Right kidney (tissue), 1 donor: ENCODE results near the gene PLSCR3.

Experiments used
- DNase-seq: peaks from one replicate; pipeline ENCODE4 v3.0.0-alpha.2; 2016

Gene PLSCR3

DNA sequence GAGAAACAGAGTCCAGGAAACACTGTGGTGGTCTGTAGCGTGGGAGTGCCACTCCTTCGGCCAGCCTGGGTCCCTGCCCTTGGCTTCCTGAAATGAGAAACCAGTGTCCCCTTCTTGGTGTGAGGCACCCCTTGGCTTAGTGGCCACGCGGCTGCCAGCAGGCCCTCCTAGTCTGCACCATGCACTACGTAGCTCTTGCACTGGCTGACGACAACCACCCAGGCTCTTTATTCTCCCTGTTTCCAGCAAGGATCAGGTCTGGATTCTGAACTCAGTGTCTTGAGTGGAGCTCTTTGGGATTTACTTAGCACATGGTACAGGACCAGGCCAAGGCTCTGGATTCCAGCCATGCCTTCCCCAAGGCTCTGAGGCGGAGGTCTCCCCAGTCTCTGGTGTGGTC lies 33.2 kb upstream of the PLSCR3 start:
- DNase-seq = no peak

DNA sequence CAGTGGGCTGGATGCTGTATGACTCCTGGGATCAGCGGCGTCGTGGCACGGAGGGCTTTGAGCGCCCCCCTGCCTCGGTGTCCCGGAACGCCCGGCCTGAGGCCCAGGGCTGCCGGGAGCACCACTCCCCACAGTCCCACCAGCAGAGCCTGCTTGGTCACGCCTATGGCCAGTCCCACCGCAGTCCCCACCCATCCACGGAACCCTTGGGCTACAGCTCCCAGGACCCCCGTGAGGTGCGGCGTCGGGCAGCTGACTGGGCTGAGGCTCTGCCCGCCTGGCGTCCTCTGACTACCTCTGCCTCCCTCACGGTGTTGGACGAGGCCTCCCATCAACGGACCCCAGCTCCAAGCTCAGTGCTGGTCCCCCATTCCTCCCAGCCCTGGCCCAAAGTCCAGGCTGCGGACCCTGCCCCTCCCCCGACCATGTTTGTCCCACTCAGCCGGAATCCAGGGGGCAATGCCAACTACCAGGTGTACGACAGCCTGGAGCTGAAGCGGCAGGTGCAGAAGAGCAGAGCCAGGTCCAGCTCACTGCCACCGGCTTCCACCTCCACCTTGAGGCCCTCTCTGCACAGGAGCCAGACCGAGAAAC lies 32.7 kb upstream of the PLSCR3 start:
- DNase-seq = no peak

DNA sequence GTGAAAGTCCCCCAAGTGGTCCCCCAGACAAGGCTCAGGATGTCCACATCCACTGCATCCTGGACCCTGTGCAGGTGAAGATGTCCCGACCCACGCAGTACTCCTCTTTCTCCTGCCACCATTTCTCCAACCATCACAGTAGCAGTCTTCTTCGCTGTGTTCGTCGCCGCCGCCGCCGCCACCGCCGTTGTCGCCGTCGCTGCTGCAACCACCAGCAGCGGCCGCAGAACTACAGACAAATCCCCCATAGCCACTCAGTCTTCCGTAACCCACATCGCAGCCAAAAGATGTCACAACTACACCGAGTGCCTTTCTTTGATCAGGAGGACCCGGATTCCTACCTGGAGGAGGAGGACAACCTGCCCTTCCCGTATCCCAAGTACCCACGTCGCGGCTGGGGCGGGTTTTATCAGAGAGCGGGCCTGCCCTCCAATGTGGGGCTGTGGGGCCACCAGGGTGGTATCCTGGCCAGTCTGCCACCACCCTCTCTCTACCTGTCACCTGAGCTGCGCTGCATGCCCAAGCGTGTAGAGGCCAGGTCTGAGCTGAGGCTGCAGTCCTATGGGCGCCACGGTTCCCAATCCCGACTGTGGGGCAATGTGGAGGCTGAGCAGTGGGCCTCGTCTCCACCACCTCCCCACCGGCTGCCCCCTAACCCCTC lies 32.0 kb upstream of the PLSCR3 start:
- no peak for DNase-seq

DNA sequence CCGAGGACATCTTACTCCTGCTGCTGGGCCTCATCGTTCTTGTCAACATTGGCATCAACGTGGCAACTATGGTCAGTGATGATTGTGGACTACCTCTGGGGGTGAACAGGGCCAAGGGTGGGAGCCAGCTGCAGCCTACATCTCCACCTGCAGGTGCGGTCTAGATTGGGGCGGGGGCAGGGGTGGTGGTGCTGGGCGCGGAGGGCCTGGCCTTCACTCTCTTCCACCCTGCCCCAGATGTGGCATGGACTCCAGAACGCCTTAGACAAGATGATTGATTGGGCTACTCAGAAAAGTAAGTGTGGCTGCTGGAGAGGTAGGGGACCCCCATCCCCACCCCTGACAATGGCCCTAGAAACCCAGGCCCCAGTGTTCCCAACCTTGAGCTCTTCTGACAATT lies 31.4 kb upstream of the PLSCR3 start:
- DNase-seq = no peak

DNA sequence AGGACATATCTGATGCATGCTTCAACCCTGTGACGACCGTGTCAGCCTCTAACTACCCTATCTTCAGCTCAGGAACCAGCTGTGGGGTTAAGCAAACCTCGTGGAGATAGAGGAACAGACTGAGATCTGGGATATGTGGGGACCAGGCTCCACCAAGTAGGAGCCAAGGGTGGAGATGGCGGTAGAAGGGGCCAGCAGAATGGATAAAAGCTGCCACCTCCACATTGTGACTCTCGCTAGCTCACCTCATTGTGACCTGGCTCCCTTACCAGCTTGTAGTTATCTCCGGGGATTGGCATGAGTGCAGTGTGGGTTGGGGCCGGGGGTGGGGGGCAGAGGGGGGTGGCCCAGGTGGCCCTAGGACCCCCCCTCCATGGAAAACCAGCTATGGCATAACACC lies 31.0 kb upstream of the PLSCR3 start, which contains the start of gene SPEM2:
Gene SPEM2, plus strand, starts transcription at position 301 of the 400 bp plus-strand sequence. Its CDS starts 73 bp downstream, at position 374.
- no peak for DNase-seq

DNA sequence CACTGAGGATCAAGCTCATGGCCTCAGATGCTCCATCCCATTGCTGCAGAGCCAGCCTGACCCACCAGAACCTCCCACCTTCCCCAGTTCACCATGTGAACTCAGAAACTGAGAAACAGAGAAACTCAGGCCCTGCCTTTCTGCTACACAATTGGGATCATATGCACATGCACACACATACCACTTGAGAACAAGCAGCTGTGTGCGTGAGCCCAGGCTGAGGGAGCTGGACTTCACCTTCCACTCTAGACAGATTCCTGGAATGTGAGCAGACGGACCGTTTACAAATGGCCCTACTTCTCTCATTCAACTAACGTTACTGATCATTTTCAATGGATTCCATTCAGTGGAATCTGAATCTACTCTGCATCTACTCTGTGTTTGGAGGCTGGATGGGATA lies 29.4 kb upstream of the PLSCR3 start:
- no peak for DNase-seq

DNA sequence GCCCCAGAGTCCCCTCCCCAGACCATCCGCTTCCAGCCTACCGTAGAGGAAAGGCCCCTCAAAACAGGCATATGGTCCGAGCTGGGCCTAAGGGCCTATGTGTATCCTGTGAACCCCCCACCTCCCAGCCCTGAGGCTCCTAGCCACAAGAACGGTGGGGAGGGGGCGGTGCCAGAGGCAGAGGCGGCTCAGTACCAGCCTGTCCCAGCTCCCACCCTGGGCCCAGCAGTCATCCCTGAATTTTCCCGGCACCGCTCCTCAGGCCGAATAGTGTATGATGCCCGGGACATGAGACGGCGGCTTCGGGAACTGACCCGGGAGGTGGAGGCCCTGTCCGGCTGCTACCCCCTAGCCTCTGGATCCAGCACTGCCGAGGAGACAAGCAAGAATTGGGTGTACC lies 26.9 kb upstream of the PLSCR3 start:
- no peak for DNase-seq

DNA sequence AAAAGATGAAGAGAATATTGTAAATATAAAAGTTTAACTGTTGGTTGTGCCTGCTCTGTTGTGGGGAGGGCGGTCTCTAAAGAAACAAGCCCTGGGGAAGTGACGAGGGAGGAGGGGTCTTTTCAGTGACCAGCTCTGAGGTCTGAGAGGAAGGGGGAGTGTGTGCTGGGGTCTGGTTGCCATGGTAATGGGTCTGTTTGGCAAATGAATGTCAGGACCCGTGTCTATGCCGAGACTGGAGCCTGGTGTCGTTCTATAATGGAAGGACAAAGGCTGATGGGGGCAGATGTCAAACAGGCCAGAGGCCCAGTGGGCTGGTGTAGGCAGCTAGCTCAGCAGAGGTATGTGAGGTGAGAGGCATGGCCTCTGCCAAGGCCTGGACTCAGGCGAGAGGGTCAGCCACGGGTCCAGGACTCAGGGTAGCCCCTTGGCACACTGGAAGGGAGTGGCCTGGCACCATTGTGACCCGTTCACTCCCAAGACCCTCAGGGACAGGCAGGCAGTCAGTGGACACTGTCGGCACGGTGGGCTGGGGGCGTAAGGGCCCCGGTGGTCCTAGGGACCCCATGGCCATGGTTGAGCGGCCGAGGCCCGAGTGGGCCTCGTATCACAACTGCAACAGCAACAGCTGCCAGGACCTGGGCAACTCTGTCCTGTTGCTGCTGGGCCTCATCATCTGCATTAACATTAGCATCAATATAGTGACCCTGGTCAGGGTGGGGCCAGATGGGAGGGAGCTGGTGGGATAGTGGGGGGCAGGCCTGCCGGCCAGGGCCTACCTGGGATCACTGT lies 25.7 kb upstream of the PLSCR3 start, which contains the start of gene SPEM1:
Gene SPEM1, plus strand, starts transcription at position 506 of the 792 bp plus-strand sequence. Its CDS starts 61 bp downstream, at position 567.
- DNase-seq = no peak

DNA sequence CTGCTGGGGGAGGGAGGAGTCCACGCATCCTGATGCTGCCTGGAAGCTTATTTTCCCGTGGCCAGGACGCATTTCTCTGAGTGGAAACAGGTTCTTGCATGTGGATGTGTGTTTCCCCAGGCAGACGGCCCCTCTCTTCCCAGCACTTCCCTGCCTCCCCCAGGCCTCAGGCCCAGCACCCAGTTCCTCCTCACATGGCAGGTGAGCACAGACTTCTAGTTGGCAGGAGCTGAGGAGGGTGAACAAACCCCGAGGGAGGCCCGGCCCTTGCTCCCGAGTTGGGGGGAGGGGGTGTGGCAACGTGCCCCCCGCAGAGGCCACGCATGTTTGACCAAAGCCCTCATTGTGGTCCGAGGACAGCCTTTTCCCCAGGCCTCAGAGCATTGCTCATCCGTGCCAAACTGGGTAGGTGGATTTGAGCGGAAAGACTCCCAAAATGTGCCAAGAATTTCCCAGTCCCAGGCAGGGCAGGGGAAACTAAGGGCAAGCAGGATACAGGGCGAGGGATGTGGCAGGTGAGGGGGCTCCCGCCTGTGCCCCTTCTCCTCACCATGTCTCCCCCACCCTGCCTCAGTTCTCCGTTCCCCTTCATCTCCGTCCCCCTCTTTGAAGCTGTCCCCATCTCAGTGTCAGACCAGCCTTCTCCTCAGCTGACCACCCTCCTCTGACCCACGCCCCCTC lies 24.3 kb upstream of the PLSCR3 start:
- DNase-seq = no peak

DNA sequence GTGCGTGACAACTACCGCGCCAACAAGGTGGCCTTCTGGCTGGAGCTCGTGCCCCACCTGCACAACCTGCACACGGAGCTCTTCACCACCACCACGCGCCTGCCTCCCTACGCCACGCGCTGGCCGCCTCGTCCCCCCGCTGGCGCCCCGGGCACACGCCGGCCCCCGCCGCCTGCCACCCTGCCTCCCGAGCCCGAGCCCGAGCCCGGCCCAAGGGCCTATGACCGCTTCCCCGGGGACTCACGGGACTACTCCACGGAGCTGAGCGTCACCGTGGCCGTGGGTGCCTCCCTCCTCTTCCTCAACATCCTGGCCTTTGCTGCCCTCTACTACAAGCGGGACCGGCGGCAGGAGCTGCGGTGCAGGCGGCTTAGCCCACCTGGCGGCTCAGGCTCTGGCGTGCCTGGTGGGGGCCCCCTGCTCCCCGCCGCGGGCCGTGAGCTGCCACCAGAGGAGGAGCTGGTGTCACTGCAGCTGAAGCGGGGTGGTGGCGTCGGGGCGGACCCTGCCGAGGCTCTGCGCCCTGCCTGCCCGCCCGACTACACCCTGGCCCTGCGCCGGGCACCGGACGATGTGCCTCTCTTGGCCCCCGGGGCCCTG lies 22.8 kb upstream of the PLSCR3 start:
- no peak for DNase-seq

DNA sequence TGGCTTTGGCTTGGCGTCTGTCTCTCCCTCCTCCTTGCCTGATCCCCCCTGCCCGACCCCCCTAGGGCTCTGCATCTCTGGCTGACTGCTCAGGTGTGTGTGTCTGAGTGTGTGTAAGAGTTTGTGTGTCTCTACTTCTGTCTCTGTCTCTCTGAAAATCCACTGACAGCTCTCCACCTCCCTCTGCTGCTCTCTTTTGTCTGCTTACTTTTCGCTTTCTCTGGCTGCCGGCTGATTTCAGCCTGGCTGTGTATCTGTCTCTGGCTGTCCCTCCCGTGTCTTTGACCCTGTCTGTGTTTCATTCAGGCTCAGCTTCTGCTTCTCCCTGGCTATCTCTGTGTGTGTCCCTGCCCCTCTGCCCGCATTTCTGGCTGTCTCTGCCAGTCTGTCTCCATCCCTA lies 22.0 kb upstream of the PLSCR3 start:
- no peak for DNase-seq

DNA sequence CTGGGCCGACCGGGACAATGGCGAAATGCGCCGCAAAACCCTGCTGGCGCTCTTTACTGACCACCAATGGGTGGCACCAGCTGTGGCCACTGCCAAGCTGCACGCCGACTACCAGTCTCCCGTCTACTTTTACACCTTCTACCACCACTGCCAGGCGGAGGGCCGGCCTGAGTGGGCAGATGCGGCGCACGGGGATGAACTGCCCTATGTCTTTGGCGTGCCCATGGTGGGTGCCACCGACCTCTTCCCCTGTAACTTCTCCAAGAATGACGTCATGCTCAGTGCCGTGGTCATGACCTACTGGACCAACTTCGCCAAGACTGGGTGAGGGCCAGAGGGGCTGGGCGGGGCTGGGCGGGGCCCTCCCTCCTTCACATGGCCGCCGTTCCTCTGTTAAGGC lies 21.5 kb upstream of the PLSCR3 start:
- no peak for DNase-seq

DNA sequence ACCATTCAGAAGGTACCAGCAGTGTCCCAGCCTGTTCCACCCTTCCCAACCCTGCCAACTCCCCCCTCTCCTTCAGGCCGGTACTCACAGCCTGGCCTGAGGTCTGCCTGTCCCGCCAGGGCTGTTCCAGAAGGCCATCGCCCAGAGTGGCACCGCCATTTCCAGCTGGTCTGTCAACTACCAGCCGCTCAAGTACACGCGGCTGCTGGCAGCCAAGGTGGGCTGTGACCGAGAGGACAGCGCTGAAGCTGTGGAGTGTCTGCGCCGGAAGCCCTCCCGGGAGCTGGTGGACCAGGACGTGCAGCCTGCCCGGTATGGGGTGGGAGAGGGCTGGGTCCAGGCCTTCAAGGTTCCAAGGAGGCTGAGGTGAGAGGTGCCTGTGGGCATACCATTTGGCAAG lies 20.5 kb upstream of the PLSCR3 start:
- DNase-seq = no peak

DNA sequence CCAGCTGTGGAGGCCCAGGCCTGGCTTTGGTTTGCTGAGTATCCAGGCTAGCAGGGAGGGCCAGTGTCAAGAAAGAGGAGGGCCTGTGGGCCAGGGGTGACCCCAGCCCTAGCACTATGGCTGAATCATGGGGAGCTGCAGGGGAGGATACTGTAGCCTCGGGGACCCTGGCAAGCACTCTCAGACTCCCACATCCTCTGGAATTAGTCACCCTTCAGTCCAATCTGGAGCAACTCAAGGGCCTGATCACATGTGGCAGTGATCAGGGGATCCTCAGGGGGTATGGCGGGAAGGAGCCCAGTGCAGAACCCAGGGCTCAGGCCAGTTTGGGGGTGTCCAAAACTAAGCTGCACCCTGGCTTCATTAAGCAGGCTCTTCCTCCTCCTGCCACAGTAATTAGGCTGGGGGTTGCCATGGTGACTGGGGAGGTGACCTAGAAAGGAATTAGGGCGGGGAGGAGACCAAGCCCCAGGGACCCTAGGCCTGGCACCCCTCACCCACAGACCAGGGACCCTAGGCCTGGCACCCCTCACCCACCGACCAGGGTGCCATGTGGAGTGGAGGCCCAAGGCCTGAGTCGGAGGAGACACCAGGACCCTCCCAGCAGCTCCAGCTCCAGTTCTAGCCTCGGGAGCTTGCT lies 19.1 kb upstream of the PLSCR3 start:
- DNase-seq = no peak

DNA sequence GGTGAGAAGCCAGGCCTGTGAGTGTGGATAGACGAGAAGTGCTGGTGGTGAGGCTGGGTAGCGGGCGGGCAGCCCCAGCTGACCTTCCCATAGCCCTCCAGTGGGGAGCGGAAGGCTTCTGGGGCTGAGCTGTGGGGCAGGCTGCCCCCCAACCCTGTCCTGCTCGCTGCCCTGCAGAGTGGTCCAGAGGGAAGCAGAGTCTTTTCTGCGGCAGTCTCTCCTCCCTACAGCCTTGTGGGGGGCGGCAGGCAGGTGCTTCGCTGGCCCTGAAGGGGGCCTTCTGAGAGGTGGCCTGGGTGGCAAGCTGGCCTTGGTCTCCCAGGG lies 17.1 kb upstream of the PLSCR3 start:
- no peak for DNase-seq

DNA sequence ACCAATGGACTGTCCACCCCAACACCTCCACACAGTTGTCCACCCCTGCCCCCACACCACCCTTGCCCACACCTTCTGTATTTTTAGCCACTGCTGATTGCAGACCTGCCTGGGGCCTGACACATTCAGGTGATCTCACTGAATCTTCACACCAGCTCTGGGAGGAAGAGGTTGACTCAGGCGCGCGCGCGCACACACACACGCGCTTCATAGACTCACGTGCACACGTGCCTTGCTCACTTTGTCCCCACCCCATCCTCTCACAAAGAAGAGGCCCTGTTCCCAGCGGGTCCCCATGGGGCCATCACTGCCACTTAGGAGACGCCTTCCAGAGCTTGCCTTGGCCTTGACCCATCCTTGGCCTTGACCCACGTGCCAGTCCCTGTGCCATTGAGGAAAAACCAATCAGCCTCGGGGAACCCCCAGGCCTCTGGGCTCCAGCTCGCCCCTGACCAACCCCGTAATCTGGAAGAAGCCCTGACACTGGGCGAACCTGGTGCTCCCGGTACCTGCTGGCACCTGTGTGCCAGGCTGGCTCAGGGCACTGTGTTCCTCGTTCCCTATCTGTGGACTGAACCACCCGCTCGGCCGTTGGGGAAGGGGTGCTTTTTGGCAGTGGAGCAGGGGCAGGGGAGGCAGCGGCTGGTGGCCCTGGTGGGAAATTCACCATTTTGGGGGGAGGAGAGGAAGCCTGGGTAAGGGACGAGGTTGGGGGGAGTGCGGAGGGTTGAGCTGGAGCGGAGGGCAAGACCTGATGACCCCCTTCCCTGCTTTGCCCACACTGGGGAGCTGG lies 16.5 kb upstream of the PLSCR3 start:
- DNase-seq = no peak

DNA sequence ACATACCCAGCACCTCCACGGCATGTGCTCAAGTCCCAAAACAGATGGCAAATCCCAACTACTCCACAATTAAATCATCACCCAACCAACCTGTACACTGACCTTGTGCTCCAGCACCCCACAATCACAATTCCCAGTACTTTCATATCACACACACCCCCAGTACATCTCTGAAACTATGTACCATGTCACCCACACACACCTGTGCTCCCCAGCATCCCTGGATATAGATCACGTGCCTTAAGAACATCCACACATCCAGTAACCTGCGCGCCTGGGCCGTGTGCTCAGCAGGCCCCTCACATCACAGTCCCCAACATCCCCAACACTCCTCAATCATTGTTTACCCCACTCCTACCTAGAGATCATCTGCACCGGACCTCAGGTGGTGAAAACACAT lies 15.4 kb upstream of the PLSCR3 start:
- no peak for DNase-seq

DNA sequence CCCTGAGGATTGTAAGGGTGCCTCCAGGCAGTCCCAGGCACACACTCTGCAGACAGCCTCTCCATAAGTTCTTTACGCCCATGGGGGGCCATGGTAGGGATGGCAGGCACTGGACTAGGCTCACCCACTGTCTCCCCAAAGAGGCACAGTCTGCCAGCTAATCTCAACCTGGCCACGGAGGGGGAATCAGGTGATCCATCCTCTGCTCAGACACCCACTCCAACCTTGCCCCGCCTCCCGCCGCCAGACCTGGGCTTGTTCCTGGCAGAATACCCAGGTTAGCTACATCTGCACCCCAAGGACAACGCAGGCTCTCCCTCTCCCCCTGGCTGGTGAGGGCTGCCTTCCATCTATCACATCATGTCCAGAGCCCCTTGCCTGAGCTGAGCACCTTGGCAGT lies 14.5 kb upstream of the PLSCR3 start:
- no peak for DNase-seq

DNA sequence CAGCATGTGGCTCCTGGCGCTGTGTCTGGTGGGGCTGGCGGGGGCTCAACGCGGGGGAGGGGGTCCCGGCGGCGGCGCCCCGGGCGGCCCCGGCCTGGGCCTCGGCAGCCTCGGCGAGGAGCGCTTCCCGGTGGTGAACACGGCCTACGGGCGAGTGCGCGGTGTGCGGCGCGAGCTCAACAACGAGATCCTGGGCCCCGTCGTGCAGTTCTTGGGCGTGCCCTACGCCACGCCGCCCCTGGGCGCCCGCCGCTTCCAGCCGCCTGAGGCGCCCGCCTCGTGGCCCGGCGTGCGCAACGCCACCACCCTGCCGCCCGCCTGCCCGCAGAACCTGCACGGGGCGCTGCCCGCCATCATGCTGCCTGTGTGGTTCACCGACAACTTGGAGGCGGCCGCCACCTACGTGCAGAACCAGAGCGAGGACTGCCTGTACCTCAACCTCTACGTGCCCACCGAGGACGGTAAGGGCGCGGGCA lies 14.0 kb upstream of the PLSCR3 start:
- no peak for DNase-seq

DNA sequence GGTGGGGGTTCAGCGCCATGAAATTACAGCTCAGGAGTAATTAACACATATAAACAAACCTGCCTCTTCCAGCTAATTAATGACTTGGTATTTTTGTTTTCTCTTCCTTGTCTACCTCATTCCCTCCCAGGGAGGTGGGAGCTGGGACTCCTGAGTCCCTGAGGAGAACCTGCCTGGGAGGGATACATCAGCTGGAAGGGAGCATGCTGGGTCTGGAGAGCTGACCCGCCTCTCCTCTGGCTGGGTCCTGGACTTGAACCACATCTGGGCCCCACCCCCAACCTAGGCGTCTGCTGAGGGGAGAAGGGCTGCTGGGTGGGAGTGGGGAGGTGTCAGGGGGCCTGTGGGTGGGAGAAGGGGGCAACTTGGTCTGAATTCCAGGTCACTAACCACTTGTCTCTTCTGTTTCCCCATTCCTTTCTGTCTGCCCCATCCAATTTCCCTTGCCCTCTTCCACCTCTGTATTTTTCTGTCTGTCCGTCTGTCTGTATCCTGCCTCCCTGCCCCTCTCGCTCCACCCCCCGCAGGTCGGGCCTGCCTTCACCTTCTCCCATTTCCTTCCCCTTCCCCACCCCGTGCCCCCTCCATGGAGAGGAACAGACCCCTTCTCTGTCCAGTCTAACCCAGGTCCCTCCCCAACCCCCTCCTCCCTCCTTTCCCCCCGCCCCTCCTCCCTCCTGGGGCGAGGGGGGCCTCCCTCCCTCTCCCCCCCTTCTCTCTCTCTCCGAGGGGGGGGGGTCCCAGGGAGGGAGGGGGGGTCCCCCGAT lies 13.3 kb upstream of the PLSCR3 start, which contains the start of gene NLGN2:
Gene NLGN2, plus strand, starts transcription at position 361 of the 767 bp plus-strand sequence. CDS start 411 bp downstream, outside the sequence.
- DNase-seq = no peak
